IMR-90 (cell line): ENCODE data around the gene ENO3.

Source experiments
- CTCF ChIP-seq: conservative IDR thresholded peaks from 2 replicates; pipeline ENCODE4 v1.5.1; 2012; ENCODE audit warnings: mild to moderate bottlenecking, low read depth, low read length, improper control_type of control experiment
- FOS ChIP-seq: fragments of 150-350 bp; IDR thresholded peaks from 2 replicates; pipeline ENCODE4 v1.6.1; 2016; ENCODE audit warnings: low read depth, low read length
- MAFK ChIP-seq: IDR thresholded peaks from 2 replicates; pipeline ENCODE4 v1.6.1; 2012; ENCODE audit warnings: low read depth, low read length, improper control_type of control experiment
- POLR2A ChIP-seq: IDR thresholded peaks from 2 replicates; pipeline ENCODE4 v1.6.1; 2012; ENCODE audit warnings: mild to moderate bottlenecking, low read depth, low read length
- RFX5 ChIP-seq: IDR thresholded peaks from 2 replicates; pipeline ENCODE4 v1.8.0; 2012; ENCODE audit warnings: low read depth, mild to moderate bottlenecking, low read length, moderate library complexity

- peak; percentile 34; the same call in 1 of the 2 replicates for TF ChIP-seq CTCF
- TF ChIP-seq RFX5 = no peak
- no peak for TF ChIP-seq FOS
- TF ChIP-seq POLR2A = no peak
- TF ChIP-seq MAFK = no peak
Measured at GRCh38 chr17:4934173-4934979, 16.5 kb upstream of the ENO3 start.
